SU-DHL-6 (cell line): Measurements from ENCODE around the gene RFK.

Experiments
- H2AFZ ChIP-seq: fragments of 200-600 bp; sonication (generic); 2 replicates; pipeline ENCODE4 v1.6.1; 2014; ENCODE audit warnings: low read depth, mild to moderate bottlenecking, moderate library complexity, mixed read lengths, antibody characterized with exemption, low read length; ENCODE audit not compliant: severe bottlenecking
- H3F3A ChIP-seq: fragments of 200-600 bp; shearing (Covaris generic); 2 replicates; pipeline ENCODE4 v1.6.0; 2016; ENCODE audit warnings: antibody characterized with exemption, mild to moderate bottlenecking; ENCODE audit not compliant: insufficient read depth
- H3K27ac ChIP-seq: fragments of 200-600 bp; sonication (generic); 2 replicates; pipeline ENCODE4 v1.5.1; 2016; ENCODE audit warnings: low read depth, mild to moderate bottlenecking, low read length, moderate library complexity, mixed read lengths
- H3K27me3 ChIP-seq: fragments of 200-600 bp; sonication (generic), shearing (Covaris generic); 2 replicates; pipeline ENCODE4 v1.6.0; 2014; ENCODE audit warnings: mild to moderate bottlenecking, low read length
- H3K36me3 ChIP-seq: fragments of 200-600 bp; sonication (generic); 2 replicates; pipeline ENCODE4 v1.6.1; 2014; ENCODE audit warnings: mild to moderate bottlenecking, low read length, mixed read lengths
- H3K4me2 ChIP-seq: fragments of 300-600, 200-600 bp; shearing (Covaris generic), sonication (generic); 2 replicates; pipeline ENCODE4 v1.6.0; 2014; ENCODE audit warnings: low read length, low read depth, mild to moderate bottlenecking; ENCODE audit not compliant: poor library complexity, severe bottlenecking
- H3K4me3 ChIP-seq: fragments of 200-600 bp; sonication (generic); 2 replicates; pipeline ENCODE4 v1.5.1; 2014; ENCODE audit warnings: antibody characterized with exemption, low read length, mild to moderate bottlenecking, mixed read lengths; ENCODE audit not compliant: insufficient read depth, poor library complexity, severe bottlenecking
- H3K79me2 ChIP-seq: fragments of 200-600 bp; sonication (generic); 2 replicates; pipeline ENCODE4 v1.6.1; 2014; ENCODE audit warnings: mild to moderate bottlenecking, low read length, moderate library complexity; ENCODE audit not compliant: insufficient read depth
- H3K9ac ChIP-seq: fragments of 200-600 bp; sonication (generic); 2 replicates; pipeline ENCODE4 v1.7.0; 2014; ENCODE audit warnings: mild to moderate bottlenecking, low read length
- H3K9me2 ChIP-seq: fragments of 200-600 bp; sonication (generic); replicated peaks from 2 replicates; pipeline ENCODE4 v1.6.1; 2014; ENCODE audit warnings: low read length; ENCODE audit not compliant: insufficient read depth
- H3K9me3 ChIP-seq: fragments of 200-600 bp; sonication (generic); 2 replicates; pipeline ENCODE4 v1.6.1; 2014; ENCODE audit warnings: low read length, mixed read lengths; ENCODE audit not compliant: insufficient read depth
- H4K20me1 ChIP-seq: fragments of 200-600 bp; sonication (generic); 2 replicates; pipeline ENCODE4 v1.6.1; 2014; ENCODE audit warnings: low read depth, mild to moderate bottlenecking, antibody characterized with exemption, low read length, moderate library complexity, mixed read lengths
- CTCF ChIP-seq: fragments of 200-600 bp; sonication (generic); IDR thresholded peaks from one replicate; pipeline ENCODE4 v1.5.1; 2017; ENCODE audit warnings: antibody characterized with exemption, mild to moderate bottlenecking, low read length, moderate library complexity; ENCODE audit not compliant: insufficient read depth, poor library complexity, severe bottlenecking
- EZH2phosphoT487 ChIP-seq: fragments of 200-600 bp; sonication (generic), shearing (Covaris generic); conservative IDR thresholded peaks from 2 replicates; pipeline ENCODE4 v1.6.1; 2018; ENCODE audit warnings: mild to moderate bottlenecking, antibody characterized with exemption, low read length, moderate library complexity, mixed read lengths

RFK gene

GRCh38 chr9:76394195-76394959 is at the start of gene RFK:
Gene RFK (minus strand): TSS chr9:76394426. CDS start chr9:76394171, 255 bp downstream.
- no peaks in the 10 kb centered on the region for H3F3A ChIP-seq
- H2AFZ ChIP-seq, result peak within 1 kb of the TSS; percentile 89
- TF ChIP-seq EZH2phosphoT487 (no peak), CTCF (peak; percentile 24)
- H3K79me2 ChIP-seq, result peaks cover 15% of the 10 kb centered on the region
- H3K27me3 ChIP-seq, result no peaks in the 10 kb centered on the region
- peak within 1 kb of the TSS; percentile 93 for H3K9ac ChIP-seq
- H3K4me2 ChIP-seq, result peak within 1 kb of the TSS; percentile 63
- no peaks in the 10 kb centered on the region for H4K20me1 ChIP-seq
- H3K9me2 ChIP-seq, result no peaks in the 10 kb centered on the region
- peak within 1 kb of the TSS; percentile 31 for H3K27ac ChIP-seq
- no peaks in the 10 kb centered on the region for H3K9me3 ChIP-seq
- H3K4me3 ChIP-seq, result peak within 1 kb of the TSS; percentile 100
- H3K36me3 ChIP-seq, result peaks cover 7% of the 10 kb centered on the region; the same call in 1 of the 2 replicates

GRCh38 chr9:76443887-76444286 is 49.7 kb upstream of the RFK start:
- TF ChIP-seq CTCF (no peak), EZH2phosphoT487 (no peak)
- H3K27me3 ChIP-seq, result no peaks in the 10 kb centered on the region
- H3F3A ChIP-seq, result no peaks in the 10 kb centered on the region
- no peaks in the 10 kb centered on the region for H3K36me3 ChIP-seq
- no peak overlapping the region for H3K9ac ChIP-seq
- no peaks in the 10 kb centered on the region for H3K9me3 ChIP-seq
- no peak overlapping the region for H3K4me2 ChIP-seq
- no peaks in the 10 kb centered on the region for H3K9me2 ChIP-seq
- H3K4me3 ChIP-seq, result no peak overlapping the region
- H4K20me1 ChIP-seq, result no peaks in the 10 kb centered on the region
- H3K27ac ChIP-seq, result no peak overlapping the region
- H3K79me2 ChIP-seq, result no peaks in the 10 kb centered on the region
- no peak overlapping the region for H2AFZ ChIP-seq

- Histone ChIP-seq H2AFZ (no peak overlapping the region), H3K27ac (no peak overlapping the region), H3K9me2 (no peaks in the 10 kb centered on the region), H3K9me3 (no peaks in the 10 kb centered on the region), H3K79me2 (no peaks in the 10 kb centered on the region), H3K4me3 (no peak overlapping the region), H3K4me2 (no peak overlapping the region), H3K27me3 (no peaks in the 10 kb centered on the region), H3F3A (no peaks in the 10 kb centered on the region), H3K36me3 (no peaks in the 10 kb centered on the region), H4K20me1 (no peaks in the 10 kb centered on the region), H3K9ac (no peak overlapping the region)
- TF ChIP-seq CTCF, result no peak
- no peak for TF ChIP-seq EZH2phosphoT487
Measured at GRCh38 chr9:76441551-76442322, 47.5 kb upstream of the RFK start.
